ENCODE data around the gene NRIP3. TPM values are rescaled to one million over a fixed set of nuclear protein-coding genes. Genes with fewer than 3 reads are reported as not detected.

Gene NRIP3
- total and polyA plus RNA-seq, 2 of the 13 experiments (the other 11 are each of a cell fraction or from before 2014, with no cell fraction given), result 0.04 to 0.07 TPM

GRCh38 chr11:8973121-8973520, 30.7 kb downstream of the NRIP3 start:
- H3K9ac ChIP-seq (ENCODE audit: insufficient read depth, low read depth, low read length), result no peak overlapping the region
- H3K27me3 ChIP-seq (ENCODE audit: control insufficient read depth in 1 of 2, insufficient read depth in 2 of 2, low read length in 2 of 2), result no peaks in the 10 kb centered on the region
- WGBS (ENCODE audit: low lambda C conversion rate), result 68% methylated on average over 3 of the region's 3 CpGs
- H3K79me2 ChIP-seq (ENCODE audit: insufficient read depth, low read length), result no peaks in the 10 kb centered on the region
- ChIA-PET POLR2A (no interaction called here), CTCF (ENCODE audit: low intra/inter-chr PET ratio, low total read pairs) (no interaction called here)
- H3K4me3 ChIP-seq (replicated peaks in 1 of 3; ENCODE audit: insufficient read depth in 1 of 3, low read depth in 2 of 3, low read length in 3 of 3), result no peak overlapping the region
- H3K9me3 ChIP-seq (ENCODE audit: low read length), result no peaks in the 10 kb centered on the region
- H3K4me1 ChIP-seq (ENCODE audit: insufficient read depth, low read length), result no peaks in the 10 kb centered on the region
- H4K20me1 ChIP-seq (ENCODE audit: insufficient read depth, low read length), result no peaks in the 10 kb centered on the region
- DNase-seq (ENCODE audit: low spot score) (no peak), FAIRE-seq (no peak), ATAC-seq (no peak)
- TF ChIP-seq ATF6 (CRISPR knock-in tag; conservative IDR thresholded peaks at IDR 0.05) (no peak), ZBTB2 (CRISPR knock-in tag; IDR thresholded peaks at IDR 0.05; ENCODE audit: low read depth) (no peak), IRF1 (CRISPR knock-in tag; IDR thresholded peaks at IDR 0.05; ENCODE audit: low read depth) (no peak), HDAC2 (CRISPR knock-in tag; IDR thresholded peaks at IDR 0.05) (no peak), ATF7-NPFF (CRISPR knock-in tag; IDR thresholded peaks at IDR 0.05; ENCODE audit: low read depth) (no peak), E2F5 (CRISPR knock-in tag; conservative IDR thresholded peaks at IDR 0.05) (no peak), SRY (CRISPR knock-in tag; IDR thresholded peaks at IDR 0.05) (no peak), ZBTB3 (CRISPR knock-in tag; IDR thresholded peaks at IDR 0.05; ENCODE audit: borderline replicate concordance, low read depth) (no peak), ZNF788 (CRISPR knock-in tag; IDR thresholded peaks at IDR 0.05; ENCODE audit: borderline replicate concordance) (no peak)
- H3K4me2 ChIP-seq (ENCODE audit: low read depth, low read length), result no peak overlapping the region
- no TSS peak for BruUV-seq (replicated peaks)
- in situ Hi-C loops (cut with HindIII; ENCODE audit: extremely low pct_ligation_motif_present, low pct_unique_long_range_greater_than_20kb) (loop anchor here (25.0 kb wide), 1 partner anchor 286 kb away; the partner anchor contains the start of genes RPL27A and TRIM66), intact Hi-C loops (cut with micrococcal nuclease; ENCODE audit: unreplicated experiment) (no loop called here)
- H2AFZ ChIP-seq (ENCODE audit: low read length), result no peak overlapping the region
- H3K27ac ChIP-seq (ENCODE audit: extremely low read length, insufficient read depth, low read length), result no peak overlapping the region
- H3K36me3 ChIP-seq (replicated peaks in 1 of 2; ENCODE audit: control insufficient read depth in 1 of 2, insufficient read depth in 2 of 2, low read length in 2 of 2), result no peaks in the 10 kb centered on the region
